Fibroblast of villous mesenchyme (primary cell): ENCODE results near the gene SLC47A2. TPM values are rescaled to one million over a fixed set of nuclear protein-coding genes. Genes with fewer than 3 reads are reported as not detected.

Source experiments
- DNase-seq: peaks from one replicate; pipeline ENCODE4 v3.0.0-alpha.2; 2010; ENCODE audit warnings: low read depth
- H3K4me3 ChIP-seq: 2 replicates; pipeline ENCODE4 v1.5.1; 2011; ENCODE audit warnings: low read depth, mild to moderate bottlenecking, low read length
- CTCF ChIP-seq: IDR thresholded peaks from 2 replicates; pipeline ENCODE4 v1.5.1; 2012; ENCODE audit warnings: low read depth, mild to moderate bottlenecking, low read length; ENCODE audit not compliant: insufficient read depth
- total RNA-seq: library from RNA; depleted of rRNA; stranded (reverse); fragments of >200 nt; gene quantifications from 2 replicates; pipeline ENCODE4 v1.2.3, GENCODE V29; 2012

The SLC47A2 gene
- total RNA-seq, 1 donor: not detected

DNA sequence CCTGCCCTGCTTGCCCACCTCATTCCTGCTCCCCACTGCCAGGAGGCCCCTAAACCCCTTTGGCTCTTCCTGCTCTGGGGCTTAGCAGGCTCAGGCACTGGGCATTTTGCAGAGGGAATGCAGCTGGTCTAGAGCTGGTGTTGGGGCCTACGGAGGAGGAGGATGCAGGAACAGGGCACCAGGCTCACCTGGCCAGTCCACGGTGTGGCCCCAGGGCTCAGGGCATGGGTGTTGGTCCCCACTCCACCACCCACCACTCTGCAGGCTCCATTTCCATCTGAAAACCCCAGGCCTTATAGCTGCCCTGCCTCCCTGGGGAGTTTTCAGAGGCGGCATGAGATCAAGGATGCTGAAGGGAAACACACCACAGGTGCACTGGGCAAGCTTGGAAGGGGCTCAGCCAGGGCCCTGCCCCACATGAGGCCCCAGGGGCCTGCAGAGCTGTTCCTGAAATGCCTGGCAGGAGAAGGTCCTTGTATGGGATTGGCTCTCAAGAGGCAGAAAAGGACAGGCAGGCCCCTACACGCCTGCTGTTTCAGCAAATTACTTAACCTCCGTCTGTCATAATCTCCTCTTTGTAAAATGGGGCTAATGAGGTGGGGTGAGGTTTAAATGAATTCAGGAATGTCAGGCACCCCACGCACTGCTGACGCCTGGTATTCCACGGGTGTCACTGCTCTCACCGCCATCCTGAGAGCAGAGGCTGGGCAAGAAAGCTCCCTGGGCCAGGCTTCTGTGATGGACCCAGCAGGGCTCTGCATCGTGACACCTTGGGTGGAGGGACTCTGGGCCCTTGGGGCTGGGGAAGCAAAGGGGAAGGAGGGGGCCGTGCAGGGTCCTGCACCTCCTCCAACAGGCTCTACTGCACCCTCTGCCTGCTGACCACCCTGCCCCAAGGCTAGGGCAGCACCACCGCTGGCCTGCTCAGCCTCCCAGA lies 9.3 kb downstream of the SLC47A2 start:
- no peak for TF ChIP-seq CTCF
- H3K4me3 ChIP-seq: no peak overlapping the region
- DNase-seq: no peak

DNA sequence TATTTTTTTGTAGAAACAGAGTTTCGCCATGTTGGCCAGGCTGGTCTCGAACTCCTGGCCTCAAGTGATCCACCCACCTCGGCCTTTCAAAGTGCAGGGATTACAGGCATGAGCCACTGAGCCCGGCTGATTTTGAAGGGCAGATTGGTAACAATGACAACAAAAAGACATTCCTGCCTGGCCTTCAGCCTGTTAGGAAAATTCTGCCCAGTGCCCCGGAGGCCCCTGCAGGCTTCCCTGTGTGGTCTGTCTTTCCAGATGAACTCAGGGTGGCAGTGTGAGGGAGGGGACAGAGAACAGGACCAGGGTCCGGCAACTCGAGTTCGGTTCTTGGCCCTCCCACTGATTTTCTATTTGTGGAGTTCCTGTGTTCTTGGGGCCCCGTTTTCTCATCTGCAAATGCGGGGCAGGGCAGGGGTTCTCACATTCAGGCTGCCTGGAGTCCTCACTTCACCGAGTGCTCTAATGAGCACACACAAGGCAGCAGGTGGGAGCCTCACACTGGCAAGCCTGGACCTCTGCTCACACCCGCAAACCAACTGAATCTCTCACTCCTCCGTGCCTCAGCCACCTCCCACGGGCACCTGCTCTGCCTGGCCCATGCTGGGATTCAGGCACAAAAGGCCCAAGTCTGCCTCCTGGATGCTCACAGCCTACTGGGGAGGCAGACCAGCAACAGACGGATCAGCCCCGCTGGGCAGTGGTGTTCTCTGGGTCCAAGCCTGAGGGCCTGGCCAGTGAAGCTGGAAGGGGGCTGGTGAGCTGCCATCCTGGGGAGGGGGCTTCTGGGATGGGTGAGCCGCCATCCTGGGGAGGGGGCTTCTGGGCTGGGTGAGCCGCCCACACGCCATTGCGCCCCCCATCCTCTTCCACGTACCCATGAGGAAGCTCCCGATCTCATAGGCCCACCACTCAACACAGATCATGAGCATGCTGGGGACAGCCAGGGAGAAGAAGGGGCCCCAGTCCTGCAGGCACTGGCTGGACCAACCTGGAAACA lies 10.3 kb downstream of the SLC47A2 start:
- no peak overlapping the region for H3K4me3 ChIP-seq
- no peak for DNase-seq
- no peak for TF ChIP-seq CTCF

DNA sequence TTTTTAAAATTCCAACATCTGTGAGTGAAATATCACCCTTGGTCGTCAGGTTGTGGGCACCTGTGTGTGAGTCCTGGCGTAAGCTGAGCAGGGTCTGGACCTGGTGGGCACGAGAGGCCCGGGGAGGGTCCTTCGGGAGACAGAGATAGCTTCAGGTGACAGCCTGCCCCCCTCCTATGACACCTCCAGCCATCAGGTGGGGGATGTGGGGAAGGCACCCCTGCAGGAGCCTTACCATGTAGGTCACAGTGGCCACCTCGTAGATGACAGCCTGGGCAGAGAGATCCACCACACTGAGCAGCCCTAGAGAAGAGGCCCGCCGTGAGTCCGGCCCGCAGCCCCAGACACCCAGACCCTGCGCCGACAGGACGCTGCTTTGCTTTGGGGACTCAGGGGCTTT lies 11.2 kb downstream of the SLC47A2 start:
- H3K4me3 ChIP-seq: no peak overlapping the region
- no peak for DNase-seq
- TF ChIP-seq CTCF: no peak

DNA sequence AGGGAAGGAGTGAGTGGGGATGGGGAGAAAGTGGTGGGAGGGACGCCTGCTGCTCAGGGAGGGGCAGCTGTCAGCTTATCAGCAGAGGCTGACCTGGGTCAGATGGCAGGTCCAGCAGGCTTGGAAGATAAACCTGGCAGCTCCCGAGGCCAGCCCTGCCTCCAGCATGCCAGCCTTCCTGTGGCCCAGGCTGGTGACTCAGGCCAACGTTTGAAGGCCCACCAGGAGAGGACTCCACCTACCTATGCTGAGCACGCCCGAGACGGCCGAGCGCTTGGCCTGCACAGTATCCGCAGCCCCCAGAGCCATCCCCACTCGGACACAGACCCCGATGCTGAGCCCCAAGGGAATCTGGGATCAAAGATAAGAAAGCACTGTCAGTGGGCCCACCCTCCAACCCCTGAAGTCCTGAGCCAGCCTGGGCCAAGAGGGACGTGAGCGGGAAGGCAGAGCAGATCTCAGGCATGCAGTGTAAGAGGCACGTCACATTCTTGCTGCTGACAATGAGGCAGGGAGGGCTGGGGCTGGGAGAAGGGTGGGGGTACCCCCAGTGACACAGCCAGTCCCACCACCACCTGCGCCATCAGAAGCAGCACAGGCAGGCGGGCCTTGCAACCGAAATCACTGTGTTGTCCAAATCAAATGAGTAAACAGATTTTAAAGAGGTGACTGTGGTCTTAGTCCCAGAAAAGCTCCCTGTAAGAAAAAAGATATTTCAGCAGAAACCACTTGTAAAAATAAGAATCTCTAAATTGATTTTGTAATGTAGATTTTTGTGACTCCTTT lies 12.4 kb downstream of the SLC47A2 start:
- no peak overlapping the region for H3K4me3 ChIP-seq
- no peak for DNase-seq
- TF ChIP-seq CTCF: no peak

GRCh38 chr17:19703106-19703827 lies 13.1 kb downstream of the SLC47A2 start:
- DNase-seq: no peak
- H3K4me3 ChIP-seq: no peak overlapping the region
- TF ChIP-seq CTCF: no peak
